IMR-90 (cell line): ENCODE results near the gene TRIM33.

Source experiments
- CTCF ChIP-seq: conservative IDR thresholded peaks from 2 replicates; pipeline ENCODE4 v1.5.1; 2012; ENCODE audit warnings: mild to moderate bottlenecking, low read depth, low read length, improper control_type of control experiment
- FOS ChIP-seq: fragments of 150-350 bp; IDR thresholded peaks from 2 replicates; pipeline ENCODE4 v1.6.1; 2016; ENCODE audit warnings: low read depth, low read length
- MAZ ChIP-seq: IDR thresholded peaks from 2 replicates; pipeline ENCODE4 v1.6.1; 2012; ENCODE audit warnings: low read depth, mild to moderate bottlenecking, low read length, improper control_type of control experiment, moderate library complexity, borderline replicate concordance
- NFE2L2 ChIP-seq: fragments of 150-350 bp; IDR thresholded peaks from 2 replicates; pipeline ENCODE4 v1.6.1; 2016; ENCODE audit warnings: low read depth, mild to moderate bottlenecking, low read length
- POLR2A ChIP-seq: IDR thresholded peaks from 2 replicates; pipeline ENCODE4 v1.6.1; 2012; ENCODE audit warnings: mild to moderate bottlenecking, low read depth, low read length
- RAD21 ChIP-seq: IDR thresholded peaks from 2 replicates; pipeline ENCODE4 v1.6.1; 2012; ENCODE audit warnings: low read length, improper control_type of control experiment
- RCOR1 ChIP-seq: IDR thresholded peaks from 2 replicates; pipeline ENCODE4 v1.6.1; 2012; ENCODE audit warnings: mild to moderate bottlenecking, low read length, improper control_type of control experiment; ENCODE audit not compliant: insufficient replicate concordance
- USF2 ChIP-seq: fragments of 150-350 bp; IDR thresholded peaks from 2 replicates; pipeline ENCODE4 v1.6.1; 2017; ENCODE audit warnings: mild to moderate bottlenecking, antibody characterized with exemption, low read length, low read depth

- no peak for TF ChIP-seq NFE2L2
- no peak for TF ChIP-seq CTCF
- no peak for TF ChIP-seq POLR2A
- TF ChIP-seq RAD21, result no peak
- no peak for TF ChIP-seq MAZ
- TF ChIP-seq RCOR1, result no peak
- no peak for TF ChIP-seq USF2
- no peak for TF ChIP-seq FOS
These were observed 122.5 kb downstream of the TRIM33 start for GRCh38 chr1:114388432-114389003.
